RWPE2 (cell line): ENCODE data around the gene THUMPD2.

ENCODE experiments used
- ATAC-seq: fragments of 200-7000 bp; cut with Tn5 transposase; 3 replicates; pipeline ENCODE4 v1.9.1; 2021; ENCODE audit warnings: low read depth
- DNase-seq: peaks from one replicate; pipeline ENCODE4 v3.0.0-alpha.2; 2020; ENCODE audit warnings: low spot score
- H3K27ac ChIP-seq: fragments of 450-650 bp; 2 replicates; pipeline ENCODE4 v1.5.1; 2017; ENCODE audit warnings: mild to moderate bottlenecking; ENCODE audit not compliant: poor library complexity, severe bottlenecking
- H3K27me3 ChIP-seq: fragments of 250-450 bp; sonication (Bioruptor Pico); 2 replicates; pipeline ENCODE4 v1.5.1; 2021; ENCODE audit warnings: mild to moderate bottlenecking, moderate library complexity; ENCODE audit not compliant: insufficient read depth, poor library complexity, severe bottlenecking
- H3K36me3 ChIP-seq: fragments of 250-450 bp; sonication (Bioruptor Pico); 2 replicates; pipeline ENCODE4 v1.5.1; 2020; ENCODE audit warnings: low read depth, mild to moderate bottlenecking, moderate library complexity
- H3K4me1 ChIP-seq: fragments of 250-450 bp; sonication (Bioruptor Pico); 2 replicates; pipeline ENCODE4 v1.5.1; 2021; ENCODE audit warnings: mild to moderate bottlenecking, moderate library complexity; ENCODE audit not compliant: insufficient read depth, poor library complexity, severe bottlenecking
- H3K4me3 ChIP-seq: fragments of 250-450 bp; sonication (Bioruptor Pico); 2 replicates; pipeline ENCODE4 v1.5.1; 2021; ENCODE audit warnings: mild to moderate bottlenecking, moderate library complexity; ENCODE audit not compliant: severe bottlenecking
- H3K9me3 ChIP-seq: fragments of 250-450 bp; sonication (Bioruptor Pico); 2 replicates; pipeline ENCODE4 v1.5.1; 2021; ENCODE audit warnings: mild to moderate bottlenecking, moderate library complexity; ENCODE audit not compliant: severe bottlenecking
- CTCF ChIP-seq: fragments of 450-650 bp; IDR thresholded peaks from one replicate; pipeline ENCODE4 v1.5.1; 2017; ENCODE audit warnings: mild to moderate bottlenecking, moderate library complexity; ENCODE audit not compliant: poor library complexity, severe bottlenecking

Gene THUMPD2

GRCh38 chr2:39708003-39708402 is 71.1 kb downstream of the THUMPD2 start:
- Histone ChIP-seq H3K36me3 (no peaks in the 10 kb centered on the region), H3K27me3 (no peaks in the 10 kb centered on the region), H3K9me3 (no peaks in the 10 kb centered on the region)

GRCh38 chr2:39706945-39707344 is 72.1 kb downstream of the THUMPD2 start:
- no peak for TF ChIP-seq CTCF
- Histone ChIP-seq H3K27ac (no peak overlapping the region), H3K4me3 (no peak overlapping the region), H3K27me3 (no peaks in the 10 kb centered on the region), H3K36me3 (no peaks in the 10 kb centered on the region), H3K9me3 (no peaks in the 10 kb centered on the region), H3K4me1 (no peaks in the 10 kb centered on the region)
- DNase-seq (no peak), ATAC-seq (no peak)

More at GRCh38 chr2:39708003-39708402, 71.1 kb downstream of the THUMPD2 start:
- no peak for TF ChIP-seq CTCF
- H3K4me3 ChIP-seq, result no peak overlapping the region
- no peak overlapping the region for H3K27ac ChIP-seq
- DNase-seq, result no peak
- H3K4me1 ChIP-seq, result no peaks in the 10 kb centered on the region
- no peak for ATAC-seq

- no peak for TF ChIP-seq CTCF
- no peaks in the 10 kb centered on the region for H3K9me3 ChIP-seq
- no peaks in the 10 kb centered on the region for H3K4me1 ChIP-seq
- H3K4me3 ChIP-seq, result no peak overlapping the region
- no peak overlapping the region for H3K27ac ChIP-seq
- H3K27me3 ChIP-seq, result no peaks in the 10 kb centered on the region
- no peak for ATAC-seq
- DNase-seq, result no peak
- no peaks in the 10 kb centered on the region for H3K36me3 ChIP-seq
Measured at GRCh38 chr2:39706312-39706711, 72.7 kb downstream of the THUMPD2 start.

- H3K36me3 ChIP-seq, result no peaks in the 10 kb centered on the region
- no peak for TF ChIP-seq CTCF
- no peaks in the 10 kb centered on the region for H3K27me3 ChIP-seq
- DNase-seq (no peak), ATAC-seq (no peak)
- H3K4me3 ChIP-seq, result no peak overlapping the region
- H3K27ac ChIP-seq, result no peak overlapping the region
- H3K9me3 ChIP-seq, result no peaks in the 10 kb centered on the region
- no peaks in the 10 kb centered on the region for H3K4me1 ChIP-seq
Measured at GRCh38 chr2:39705638-39706037, 73.4 kb downstream of the THUMPD2 start.

GRCh38 chr2:39704540-39704939 is 74.5 kb downstream of the THUMPD2 start:
- TF ChIP-seq CTCF, result no peak
- DNase-seq (no peak), ATAC-seq (no peak)
- Histone ChIP-seq H3K9me3 (no peaks in the 10 kb centered on the region), H3K4me1 (no peaks in the 10 kb centered on the region), H3K27ac (no peak overlapping the region), H3K27me3 (no peaks in the 10 kb centered on the region), H3K4me3 (no peak overlapping the region), H3K36me3 (no peaks in the 10 kb centered on the region)
